OCI-LY3 (cell line): ENCODE data around the gene SEC16A.

Source experiments
- H2AFZ ChIP-seq: fragments of 200-600, 300-600 bp; shearing (Covaris generic); 2 replicates; pipeline ENCODE4 v1.6.0; 2014; ENCODE audit warnings: antibody characterized with exemption, low read depth, low read length
- H3K27ac ChIP-seq: fragments of 200-600, 300-600 bp; sonication (generic); 2 replicates; pipeline ENCODE4 v1.5.1; 2014; ENCODE audit warnings: mild to moderate bottlenecking, low read length, moderate library complexity, mixed read lengths
- H3K27me3 ChIP-seq: fragments of 200-600, 300-600 bp; sonication (generic); 2 replicates; pipeline ENCODE4 v1.6.1; 2014; ENCODE audit warnings: low read depth, low read length, mixed read lengths
- H3K36me3 ChIP-seq: fragments of 200-600, 300-600 bp; sonication (generic); replicated peaks from 2 replicates; pipeline ENCODE3; 2014; ENCODE audit warnings: low read depth, low read length, mixed read lengths
- H3K4me1 ChIP-seq: fragments of 300-600, 200-600 bp; sonication (generic); 2 replicates; pipeline ENCODE4 v1.6.1; 2014; ENCODE audit warnings: low read length, mixed read lengths
- H3K4me2 ChIP-seq: fragments of 200-600, 300-600 bp; sonication (generic); 2 replicates; pipeline ENCODE4 v1.6.1; 2014; ENCODE audit warnings: low read length, mixed read lengths
- H3K4me3 ChIP-seq: fragments of 300-600, 200-600 bp; sonication (generic); 2 replicates; pipeline ENCODE4 v1.5.1; 2014; ENCODE audit warnings: antibody characterized with exemption, mild to moderate bottlenecking, low read length, moderate library complexity
- H3K79me2 ChIP-seq: fragments of 300-600, 200-600 bp; shearing (Covaris generic); 2 replicates; pipeline ENCODE4 v1.6.1; 2014; ENCODE audit warnings: mild to moderate bottlenecking, low read length, mixed read lengths
- H3K9ac ChIP-seq: fragments of 300-600, 200-600 bp; shearing (Covaris generic); 2 replicates; pipeline ENCODE4 v1.6.0; 2014; ENCODE audit warnings: mild to moderate bottlenecking, low read length, moderate library complexity
- H3K9me3 ChIP-seq: fragments of 200-600, 300-600 bp; shearing (Covaris generic); 2 replicates; pipeline ENCODE4 v1.6.1; 2014; ENCODE audit warnings: low read length, mixed read lengths; ENCODE audit not compliant: insufficient read depth
- H4K20me1 ChIP-seq: fragments of 200-600, 300-600 bp; sonication (generic); 2 replicates; pipeline ENCODE4 v1.6.1; 2016; ENCODE audit warnings: low read length, mixed read lengths; ENCODE audit not compliant: insufficient read depth
- CTCF ChIP-seq: fragments of 200-600, 300-600 bp; sonication (generic); IDR thresholded peaks from 2 replicates; pipeline ENCODE4 v1.5.1; 2014; ENCODE audit warnings: antibody characterized with exemption, low read length, low read depth
- EZH2phosphoT487 ChIP-seq: fragments of 200-600 bp; shearing (Covaris generic); IDR thresholded peaks from 2 replicates; pipeline ENCODE4 v1.6.1; 2018; ENCODE audit warnings: antibody characterized with exemption, mixed run types, low read depth

Gene SEC16A

GRCh38 chr9:136447173-136447778, 35.6 kb downstream of the SEC16A start:
- H3K4me2 ChIP-seq = no peak overlapping the region
- H3K36me3 ChIP-seq = peaks cover 67% of the 10 kb centered on the region
- H3K4me1 ChIP-seq = no peaks in the 10 kb centered on the region
- H3K9me3 ChIP-seq = no peaks in the 10 kb centered on the region
- H2AFZ ChIP-seq = no peak overlapping the region
- H3K4me3 ChIP-seq = no peak overlapping the region
- no peaks in the 10 kb centered on the region for H3K79me2 ChIP-seq
- H3K27ac ChIP-seq = no peak overlapping the region
- no peaks in the 10 kb centered on the region for H4K20me1 ChIP-seq
- no peaks in the 10 kb centered on the region for H3K27me3 ChIP-seq
- no peak for TF ChIP-seq CTCF
- no peak for TF ChIP-seq EZH2phosphoT487
- no peak overlapping the region for H3K9ac ChIP-seq

- Histone ChIP-seq H3K4me1 (no peaks in the 10 kb centered on the region), H2AFZ (no peak overlapping the region), H3K36me3 (peaks cover 60% of the 10 kb centered on the region), H3K9me3 (no peaks in the 10 kb centered on the region), H4K20me1 (no peaks in the 10 kb centered on the region), H3K4me2 (no peak overlapping the region), H3K9ac (no peak overlapping the region), H3K4me3 (no peak overlapping the region), H3K27ac (no peak overlapping the region), H3K27me3 (no peaks in the 10 kb centered on the region), H3K79me2 (no peaks in the 10 kb centered on the region)
- TF ChIP-seq EZH2phosphoT487 (no peak), CTCF (no peak)
Measured at GRCh38 chr9:136445799-136446198, 37.0 kb downstream of the SEC16A start.

- peaks cover 8% of the 10 kb centered on the region; the same call in 1 of the 2 replicates for H4K20me1 ChIP-seq
- H3K4me2 ChIP-seq = no peak overlapping the region
- H3K79me2 ChIP-seq = peaks cover 3% of the 10 kb centered on the region; the same call in 1 of the 2 replicates
- no peak overlapping the region for H3K27ac ChIP-seq
- TF ChIP-seq CTCF (no peak), EZH2phosphoT487 (no peak)
- H3K9ac ChIP-seq = no peak overlapping the region
- H2AFZ ChIP-seq = no peak overlapping the region
- H3K27me3 ChIP-seq = no peaks in the 10 kb centered on the region
- H3K4me3 ChIP-seq = no peak overlapping the region
- H3K4me1 ChIP-seq = peaks cover 4% of the 10 kb centered on the region
- H3K36me3 ChIP-seq = peaks cover 50% of the 10 kb centered on the region
- H3K9me3 ChIP-seq = no peaks in the 10 kb centered on the region
Measured at GRCh38 chr9:136444102-136444501, 38.7 kb downstream of the SEC16A start.

- Histone ChIP-seq H3K79me2 (peaks cover 8% of the 10 kb centered on the region), H3K27ac (no peak overlapping the region), H3K4me3 (no peak overlapping the region), H3K9ac (no peak overlapping the region), H3K27me3 (no peaks in the 10 kb centered on the region), H3K36me3 (peaks cover 46% of the 10 kb centered on the region), H4K20me1 (peaks cover 8% of the 10 kb centered on the region; the same call in 1 of the 2 replicates), H3K4me2 (no peak overlapping the region), H3K9me3 (no peaks in the 10 kb centered on the region), H2AFZ (no peak overlapping the region), H3K4me1 (peaks cover 4% of the 10 kb centered on the region)
- TF ChIP-seq CTCF = no peak
Measured at GRCh38 chr9:136443687-136444086, 39.2 kb downstream of the SEC16A start.
